Sigmoid colon (tissue), 4 donors: ENCODE measurements around the gene CDK3.

ENCODE experiments used
- EP300 ChIP-seq, 4 donors: sonication (generic); formaldehyde crosslinking; IDR thresholded peaks; one replicate each; pipeline ENCODE4 v1.6.1; 2017; ENCODE audit warnings: antibody characterized with exemption in 4 of 4
- POLR2A ChIP-seq, 2 donors: fragments of 450-650 bp; IDR thresholded peaks; one replicate each; pipeline ENCODE4 v1.6.1; 2016; ENCODE audit warnings: antibody characterized with exemption in 2 of 2, mild to moderate bottlenecking in 2 of 2, moderate library complexity in 2 of 2

- TF ChIP-seq EP300 (IDR thresholded peaks at IDR 0.05): no peak
- TF ChIP-seq POLR2A (IDR thresholded peaks at IDR 0.05): no peak
Observed at GRCh38 chr17:76049239-76049638, 48.6 kb downstream of the CDK3 start.
